ENCODE data around the gene NEURL1B. TPM values are rescaled to one million over a fixed set of nuclear protein-coding genes. Genes with fewer than 3 reads are reported as not detected.

The NEURL1B gene
- total RNA-seq, 1 donor from 2014 or later, result 4.4 TPM

DNA sequence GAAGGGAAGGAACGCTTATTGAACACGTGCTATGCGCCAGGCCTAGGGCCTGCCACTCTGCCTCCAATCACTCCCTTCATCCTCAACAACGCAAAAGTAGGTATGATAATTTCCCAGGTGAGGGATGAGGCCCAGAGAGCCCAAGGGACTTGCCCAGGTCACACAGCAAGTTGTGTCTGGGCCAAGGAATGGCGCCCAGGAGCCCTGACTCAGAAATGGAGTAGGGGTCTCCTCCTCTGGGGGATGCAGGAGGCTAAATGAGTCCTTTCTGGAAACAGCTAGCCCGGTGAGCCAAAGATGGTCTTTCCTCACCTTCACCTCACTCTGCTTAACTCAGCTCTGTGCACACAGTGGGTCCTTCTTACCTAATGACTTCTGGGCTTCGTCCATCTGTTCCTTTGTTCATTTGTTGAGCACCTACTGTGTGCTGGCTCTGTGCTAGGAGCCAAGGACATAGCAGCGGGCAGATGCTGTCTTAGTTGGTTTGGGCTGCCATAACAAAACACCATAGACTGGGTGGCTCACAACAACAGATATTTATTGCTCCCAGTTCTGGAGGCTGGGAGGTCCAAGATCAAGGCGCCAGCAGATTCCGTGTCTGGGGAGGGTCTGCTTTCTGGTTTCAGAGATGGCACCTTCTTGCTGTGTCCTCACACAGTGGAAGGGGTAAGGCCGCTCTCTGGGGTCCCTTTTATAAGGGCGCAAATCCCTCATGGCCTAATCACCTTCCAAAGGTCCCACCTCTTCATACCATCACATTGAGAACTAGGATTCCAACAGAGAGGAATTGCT, 22.3 kb upstream of the NEURL1B start:
- no peak overlapping the region for H3K4me3 ChIP-seq (ENCODE audit: low read depth, low read length)
- TF ChIP-seq, protein P1, sequence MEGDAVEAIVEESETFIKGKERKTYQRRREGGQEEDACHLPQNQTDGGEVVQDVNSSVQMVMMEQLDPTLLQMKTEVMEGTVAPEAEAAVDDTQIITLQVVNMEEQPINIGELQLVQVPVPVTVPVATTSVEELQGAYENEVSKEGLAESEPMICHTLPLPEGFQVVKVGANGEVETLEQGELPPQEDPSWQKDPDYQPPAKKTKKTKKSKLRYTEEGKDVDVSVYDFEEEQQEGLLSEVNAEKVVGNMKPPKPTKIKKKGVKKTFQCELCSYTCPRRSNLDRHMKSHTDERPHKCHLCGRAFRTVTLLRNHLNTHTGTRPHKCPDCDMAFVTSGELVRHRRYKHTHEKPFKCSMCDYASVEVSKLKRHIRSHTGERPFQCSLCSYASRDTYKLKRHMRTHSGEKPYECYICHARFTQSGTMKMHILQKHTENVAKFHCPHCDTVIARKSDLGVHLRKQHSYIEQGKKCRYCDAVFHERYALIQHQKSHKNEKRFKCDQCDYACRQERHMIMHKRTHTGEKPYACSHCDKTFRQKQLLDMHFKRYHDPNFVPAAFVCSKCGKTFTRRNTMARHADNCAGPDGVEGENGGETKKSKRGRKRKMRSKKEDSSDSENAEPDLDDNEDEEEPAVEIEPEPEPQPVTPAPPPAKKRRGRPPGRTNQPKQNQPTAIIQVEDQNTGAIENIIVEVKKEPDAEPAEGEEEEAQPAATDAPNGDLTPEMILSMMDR (conservative IDR thresholded peaks at IDR 0.05; ENCODE audit: low read depth, low read length), result no peak
- DNase-seq (ENCODE audit: low read depth), result no peak

DNA sequence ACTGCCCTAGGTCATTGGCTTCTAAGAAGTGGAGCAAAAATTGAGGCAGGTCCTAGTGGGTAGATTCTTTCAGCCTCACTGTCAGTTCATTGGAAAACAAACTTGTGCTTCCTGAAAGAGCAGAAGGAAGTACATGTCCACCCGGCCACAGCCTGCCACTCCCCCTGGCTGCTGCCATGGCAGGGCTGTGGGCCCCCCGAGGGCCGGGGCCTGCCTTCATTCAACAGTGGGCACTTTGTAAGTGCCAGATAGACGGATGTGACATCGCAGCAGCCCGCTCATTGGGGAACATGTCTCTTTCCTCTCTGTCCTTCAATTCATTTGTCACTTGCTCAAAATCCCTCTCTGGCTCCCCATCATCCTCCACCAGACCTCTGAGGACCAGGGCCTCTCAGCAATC, 20.6 kb upstream of the NEURL1B start:
- no peak overlapping the region for H3K4me3 ChIP-seq (ENCODE audit: low read depth, low read length)
- TF ChIP-seq, protein P1 (conservative IDR thresholded peaks at IDR 0.05; ENCODE audit: low read depth, low read length), result no peak
- no peak for DNase-seq (ENCODE audit: low read depth)

DNA sequence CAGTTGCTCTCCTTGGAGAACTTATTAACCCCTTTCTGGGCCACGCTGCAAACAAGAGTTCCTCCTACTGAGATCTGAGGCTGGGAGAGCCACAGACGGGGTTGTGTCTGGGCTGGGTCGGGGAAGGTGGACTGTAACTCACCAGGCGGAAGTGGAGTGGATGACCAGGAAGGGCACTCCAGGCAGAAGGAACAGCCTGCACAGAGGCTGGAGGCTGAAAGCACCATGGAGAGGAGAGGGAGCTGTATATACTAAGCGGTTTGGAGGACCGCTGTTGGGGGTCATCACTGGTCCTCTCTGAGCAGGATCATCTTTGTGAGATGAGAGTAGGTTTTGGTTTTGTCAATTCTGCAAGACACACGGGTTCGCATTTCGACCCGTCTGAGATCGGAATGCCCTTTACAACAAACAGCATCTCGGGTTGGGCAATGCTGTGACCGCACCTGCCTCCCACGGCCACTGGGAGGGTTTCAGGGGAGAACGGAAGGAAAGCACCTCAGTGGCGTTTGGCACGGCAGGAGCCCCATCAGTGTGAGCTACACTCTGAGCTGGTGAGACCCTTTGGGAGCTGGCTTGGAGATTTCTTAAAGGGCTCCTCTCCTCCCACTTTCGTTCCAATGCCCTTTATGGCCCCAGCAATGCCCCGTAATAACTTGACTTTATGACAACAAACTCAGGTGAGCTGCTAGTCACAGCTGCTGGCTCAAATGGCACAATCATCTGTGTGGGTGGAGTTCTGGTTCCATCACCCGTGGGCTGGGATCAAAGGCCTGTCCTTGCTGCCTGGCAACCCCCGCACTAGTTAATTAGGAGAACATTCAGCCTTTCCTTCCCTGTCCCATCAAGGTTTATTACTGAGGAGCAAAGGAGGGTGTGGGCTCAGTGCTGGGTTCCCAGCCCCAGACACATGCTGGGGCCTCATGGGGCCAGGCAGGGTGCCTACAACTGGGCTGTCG, 18.7 kb upstream of the NEURL1B start:
- H3K4me3 ChIP-seq (ENCODE audit: low read depth, low read length), result no peak overlapping the region
- no peak for DNase-seq (ENCODE audit: low read depth)
- TF ChIP-seq, protein P1 (conservative IDR thresholded peaks at IDR 0.05; ENCODE audit: low read depth, low read length), result no peak

DNA sequence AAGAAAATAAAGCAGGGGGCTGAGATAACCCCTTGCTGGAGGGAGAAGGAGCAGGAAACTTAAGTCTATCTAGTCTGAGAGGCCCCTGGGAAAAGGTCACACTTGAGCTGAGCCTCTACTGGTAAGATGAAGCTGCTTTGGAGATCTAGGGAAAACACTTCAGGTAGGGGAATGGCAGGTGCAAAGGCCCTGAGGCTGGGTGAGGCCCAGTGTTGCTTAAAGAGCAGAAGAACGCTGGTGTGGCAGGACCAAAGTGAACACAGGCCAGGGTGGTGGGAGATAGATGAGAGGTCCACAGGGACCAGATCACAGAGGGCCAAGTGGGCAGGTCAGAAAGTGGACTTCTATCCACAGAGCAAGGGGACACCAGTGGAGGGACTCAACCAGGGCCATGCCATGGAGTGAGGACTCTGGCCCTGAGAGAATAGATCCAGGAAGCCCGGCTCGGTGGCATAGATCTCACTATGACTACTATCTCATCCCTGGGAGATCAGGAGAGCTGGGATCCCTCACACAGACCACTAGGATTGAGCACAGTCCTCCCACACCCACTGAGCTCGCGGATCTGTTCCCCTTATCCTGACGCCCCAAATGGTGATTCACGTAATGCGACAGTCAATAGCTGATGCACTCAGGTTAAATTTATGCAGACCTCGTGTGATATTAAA, 17.6 kb upstream of the NEURL1B start:
- no peak for DNase-seq (ENCODE audit: low read depth)
- TF ChIP-seq, protein P1 (conservative IDR thresholded peaks at IDR 0.05; ENCODE audit: low read depth, low read length), result no peak
- H3K4me3 ChIP-seq (ENCODE audit: low read depth, low read length), result no peak overlapping the region

DNA sequence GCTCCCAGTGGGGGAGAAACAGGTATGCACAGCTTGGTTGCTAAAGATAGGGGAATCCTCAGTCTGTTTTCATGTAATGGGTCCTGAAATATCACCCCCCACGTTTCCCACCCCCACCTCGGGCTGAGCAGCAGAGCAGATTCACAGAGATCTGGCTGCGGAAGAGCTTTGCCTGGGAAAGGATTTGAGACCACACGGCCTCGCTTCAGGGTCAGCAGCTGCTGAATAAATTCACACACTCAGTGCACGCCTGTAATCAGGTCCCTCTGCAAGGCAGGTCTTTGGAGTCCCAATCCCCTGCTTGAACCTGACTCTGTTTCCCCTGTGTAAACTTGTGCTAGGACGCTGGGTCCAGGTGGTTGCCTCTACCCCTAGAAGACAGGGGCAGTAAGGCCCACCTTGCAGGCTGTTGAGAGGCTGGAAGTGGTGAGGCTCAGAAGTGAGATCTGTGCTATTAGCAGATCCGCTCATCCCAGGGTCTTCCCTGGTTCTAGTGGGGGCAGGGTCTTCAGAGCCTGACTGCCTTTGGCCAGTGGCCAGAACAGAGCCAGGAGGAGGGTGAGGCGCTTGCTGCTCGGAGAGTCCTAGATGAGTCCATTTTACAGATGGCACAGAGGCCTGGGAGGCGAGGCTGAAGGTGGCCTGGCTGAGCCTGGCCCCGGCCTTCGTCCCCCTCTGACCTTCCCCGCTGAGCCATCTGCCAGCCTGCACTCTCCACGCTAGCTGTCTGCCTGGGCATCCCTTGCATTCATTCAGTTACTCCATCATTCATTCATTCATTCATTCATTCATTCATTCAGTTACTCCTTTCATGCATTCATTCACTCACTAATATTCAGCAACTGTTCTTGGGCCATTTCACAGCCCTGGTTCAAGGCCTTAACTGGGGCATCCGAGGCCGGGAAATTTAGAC, 16.7 kb upstream of the NEURL1B start:
- no peak overlapping the region for H3K4me3 ChIP-seq (ENCODE audit: low read depth, low read length)
- DNase-seq (ENCODE audit: low read depth), result no peak
- TF ChIP-seq, protein P1 (conservative IDR thresholded peaks at IDR 0.05; ENCODE audit: low read depth, low read length), result no peak

Measured in epithelial cell of proximal tubule (primary cell).